ENCODE data around the gene TSEN34.
"Not testable (repeated sequence)": the region's sequence is repeated elsewhere in the genome, so short reads cannot be mapped to it uniquely, and the experiment has no call there.

The TSEN34 gene

GRCh38 chr19:54189145-54189734 is 1.9 kb upstream of the TSEN34 start, which contains the start of gene MBOAT7:
Gene MBOAT7, minus strand, starts transcription at chr19:54189580. Its CDS starts 1,072 bp downstream, at chr19:54188508.
- no peak for DNase-seq

- peak; percentile 99 to 100 for DNase-seq
Observed at GRCh38 chr19:54189735-54190502, 1.2 kb upstream of the TSEN34 start.

- peak; percentile 99 to 100 for DNase-seq
Observed at GRCh38 chr19:54190503-54191010, 551 bp upstream of the TSEN34 start.

- DNase-seq: no peak
Observed at GRCh38 chr19:54191811-54192453, 824 bp downstream of the TSEN34 start.

GRCh38 chr19:54193011-54193410 is 1.9 kb downstream of the TSEN34 start:
- no peak for DNase-seq

- not testable (repeated sequence) for DNase-seq
Observed at GRCh38 chr19:54194463-54194862, 3.4 kb downstream of the TSEN34 start.

- no peak for DNase-seq
Observed at GRCh38 chr19:54196536-54196935, 5.4 kb downstream of the TSEN34 start.

- no peak for DNase-seq
Observed at GRCh38 chr19:54197121-54197520, 6.0 kb downstream of the TSEN34 start.

- DNase-seq: no peak
Observed at GRCh38 chr19:54199401-54199800, 8.3 kb downstream of the TSEN34 start.

GRCh38 chr19:54201172-54201701 is 10.1 kb downstream of the TSEN34 start:
- no peak for DNase-seq

GRCh38 chr19:54201980-54202379 is 10.9 kb downstream of the TSEN34 start:
- no peak for DNase-seq

GRCh38 chr19:54203151-54203611 is 12.1 kb downstream of the TSEN34 start:
- no peak for DNase-seq

- no peak for DNase-seq
Observed at GRCh38 chr19:54204767-54205468, 13.8 kb downstream of the TSEN34 start.

- no peak for DNase-seq
Observed at GRCh38 chr19:54206030-54206830, 15.1 kb downstream of the TSEN34 start.

- DNase-seq: no peak
Observed at GRCh38 chr19:54206831-54207177, 15.7 kb downstream of the TSEN34 start.

GRCh38 chr19:54207193-54207592 is 16.1 kb downstream of the TSEN34 start:
- DNase-seq: not testable (repeated sequence)

- DNase-seq: no peak
Observed at GRCh38 chr19:54207676-54207982, 16.5 kb downstream of the TSEN34 start.

GRCh38 chr19:54207983-54208783 is 17.1 kb downstream of the TSEN34 start:
- DNase-seq: peak; percentile 48 to 51

- DNase-seq: no peak
Observed at GRCh38 chr19:54208784-54209057, 17.6 kb downstream of the TSEN34 start.

GRCh38 chr19:54209058-54209810 is 18.1 kb downstream of the TSEN34 start:
- DNase-seq: no peak

Data from hippocampal formation (tissue), 2 donors.